GM19452 (cell line): ENCODE data around the gene OSMR.

ENCODE experiments used
- ATAC-seq: cut with Tn5 transposase; IDR thresholded peaks from one replicate; pipeline ENCODE4 v1.9.1; 2021; ENCODE audit not compliant: unreplicated experiment

Gene OSMR

GRCh38 chr5:38870595-38870994 lies 24.8 kb downstream of the OSMR start:
- ATAC-seq: no peak

GRCh38 chr5:38871058-38871605 lies 25.3 kb downstream of the OSMR start:
- ATAC-seq: no peak

DNA sequence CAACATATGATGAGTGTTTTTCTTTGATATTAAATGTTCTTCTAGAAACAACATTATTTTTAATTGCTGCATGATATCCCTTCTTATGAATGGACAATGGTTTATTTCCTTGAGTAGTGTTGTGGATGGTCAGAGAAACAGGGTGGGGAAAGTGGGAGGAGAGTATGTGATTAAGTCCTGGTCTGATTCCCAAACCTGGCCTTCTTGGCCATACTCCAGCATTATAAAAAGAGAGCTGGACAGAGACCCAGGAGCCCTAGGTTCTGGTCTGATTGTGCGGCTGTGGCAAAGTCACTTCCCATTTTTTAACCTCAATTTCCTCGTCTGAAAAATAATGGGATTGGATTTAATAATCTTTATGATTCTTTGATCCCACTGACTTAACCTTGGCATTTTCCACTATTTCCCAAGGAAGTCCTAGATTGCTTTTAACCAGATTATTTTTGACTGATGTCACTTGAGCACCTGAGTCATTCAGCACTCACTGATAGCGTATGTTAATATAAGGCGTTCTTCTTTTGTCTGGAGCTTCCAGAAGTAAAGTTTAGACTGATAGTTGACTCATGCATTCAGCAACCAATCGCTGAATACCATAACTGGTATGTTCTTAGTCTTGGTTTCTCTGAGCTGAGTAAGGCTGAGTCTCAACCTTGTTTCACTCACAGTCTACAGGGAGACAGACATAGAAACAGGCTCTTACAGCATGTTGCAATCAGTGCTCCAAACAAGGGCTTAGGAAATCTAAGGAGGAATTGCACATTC lies 26.2 kb downstream of the OSMR start:
- no peak for ATAC-seq

DNA sequence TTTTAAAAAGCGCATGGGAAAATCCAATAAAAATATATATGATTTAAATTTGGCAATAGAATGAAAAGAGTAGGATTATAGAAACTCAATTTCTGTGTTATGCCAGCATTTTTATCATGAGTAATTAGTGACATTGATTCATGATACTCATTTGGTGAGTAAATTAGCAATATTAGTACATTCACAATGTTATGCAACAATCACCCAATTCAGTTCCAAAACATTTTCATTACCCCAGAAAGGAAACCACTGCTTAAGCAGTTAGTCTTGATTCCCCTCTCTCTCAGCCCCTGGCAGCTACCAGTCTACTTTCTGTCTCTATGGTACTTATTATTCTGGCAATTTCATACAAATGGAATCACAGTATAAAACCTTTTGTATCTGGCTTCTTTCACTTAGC lies 27.0 kb downstream of the OSMR start:
- ATAC-seq: no peak

GRCh38 chr5:38874948-38875456 lies 29.2 kb downstream of the OSMR start:
- no peak for ATAC-seq

- ATAC-seq: no peak
These were observed 32.7 kb downstream of the OSMR start for GRCh38 chr5:38878391-38879077.

DNA sequence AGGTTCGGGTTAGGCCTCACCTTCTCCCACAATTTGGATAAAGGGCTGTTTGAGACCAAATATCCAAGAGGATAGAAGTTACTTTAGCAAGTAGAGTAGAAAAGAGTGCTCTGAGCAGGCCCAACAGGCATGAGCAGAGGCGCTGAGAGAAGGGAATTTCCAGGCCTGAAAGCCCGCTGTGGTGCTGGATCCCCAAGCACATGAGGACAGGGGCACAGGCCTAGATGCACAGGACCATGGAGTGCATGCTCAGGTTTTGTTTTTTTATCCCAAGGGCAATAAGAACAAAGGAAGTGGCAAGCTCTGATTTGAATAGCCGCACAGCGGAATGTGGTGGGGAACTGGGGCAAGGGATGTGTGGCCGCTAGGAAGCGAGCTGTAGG lies 33.3 kb downstream of the OSMR start:
- no peak for ATAC-seq

GRCh38 chr5:38883842-38884241 lies 38.0 kb downstream of the OSMR start:
- ATAC-seq: no peak

- ATAC-seq: no peak
These were observed 39.4 kb downstream of the OSMR start for GRCh38 chr5:38885208-38885607.

- no peak for ATAC-seq
These were observed 42.2 kb downstream of the OSMR start for GRCh38 chr5:38888041-38888440.

GRCh38 chr5:38889424-38889823 lies 43.6 kb downstream of the OSMR start:
- no peak for ATAC-seq

DNA sequence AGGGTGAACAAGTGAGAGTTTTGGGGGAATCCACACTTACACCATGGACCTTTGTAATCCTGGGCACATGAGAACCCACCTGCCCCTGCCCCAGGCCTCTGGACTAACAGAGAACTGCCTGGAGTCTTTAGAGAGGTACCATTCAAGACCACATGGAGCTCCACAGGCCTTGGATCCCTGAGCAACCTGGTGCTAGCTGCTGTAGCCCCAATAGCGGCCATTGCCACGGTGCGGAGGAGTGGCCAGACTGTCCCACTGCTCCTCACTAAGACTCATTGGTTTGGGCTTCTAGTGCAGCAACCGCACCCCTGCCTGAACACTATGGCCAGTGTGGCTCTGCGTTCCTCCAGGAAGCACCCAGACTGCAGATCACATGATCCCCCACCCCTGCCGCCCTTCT lies 45.8 kb downstream of the OSMR start:
- no peak for ATAC-seq

GRCh38 chr5:38892363-38892762 lies 46.6 kb downstream of the OSMR start:
- no peak for ATAC-seq

DNA sequence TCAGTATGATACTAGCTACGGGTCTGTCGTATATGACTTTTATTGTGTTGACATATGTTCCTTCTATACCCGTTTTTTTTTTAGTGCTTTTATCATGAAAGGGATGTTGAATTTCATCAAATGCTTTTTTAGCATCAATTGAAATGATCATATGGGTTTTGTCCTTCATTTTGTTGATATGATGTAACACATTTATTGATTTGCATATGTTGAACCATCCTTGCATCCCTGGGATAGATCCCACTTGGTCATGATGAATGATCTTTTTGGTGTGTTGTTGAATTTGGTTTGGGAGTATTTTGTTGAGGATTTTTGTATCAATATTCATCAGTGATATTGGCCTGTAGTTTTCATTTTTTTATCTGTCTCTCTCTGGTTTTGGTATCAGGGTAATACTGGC lies 50.9 kb downstream of the OSMR start:
- no peak for ATAC-seq

DNA sequence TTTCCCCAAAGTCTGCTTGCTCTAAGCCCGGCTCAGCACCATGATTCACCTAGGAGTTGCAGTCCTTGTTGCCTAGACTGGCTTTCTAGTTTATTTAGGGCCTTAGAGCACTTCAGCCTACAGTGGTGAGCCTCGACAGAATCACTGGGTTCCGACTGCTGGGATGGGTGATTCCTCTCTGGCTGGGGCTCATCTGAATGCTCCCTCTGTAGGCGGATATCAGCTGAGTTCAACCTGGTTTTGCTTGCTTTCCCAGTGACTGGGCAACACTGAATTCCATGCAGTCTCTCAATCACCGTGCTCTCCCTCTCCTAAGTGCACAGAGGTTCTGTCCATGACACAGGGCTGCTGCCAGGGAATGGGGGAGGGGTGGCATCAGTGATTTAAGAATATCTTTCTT lies 54.1 kb downstream of the OSMR start:
- no peak for ATAC-seq

DNA sequence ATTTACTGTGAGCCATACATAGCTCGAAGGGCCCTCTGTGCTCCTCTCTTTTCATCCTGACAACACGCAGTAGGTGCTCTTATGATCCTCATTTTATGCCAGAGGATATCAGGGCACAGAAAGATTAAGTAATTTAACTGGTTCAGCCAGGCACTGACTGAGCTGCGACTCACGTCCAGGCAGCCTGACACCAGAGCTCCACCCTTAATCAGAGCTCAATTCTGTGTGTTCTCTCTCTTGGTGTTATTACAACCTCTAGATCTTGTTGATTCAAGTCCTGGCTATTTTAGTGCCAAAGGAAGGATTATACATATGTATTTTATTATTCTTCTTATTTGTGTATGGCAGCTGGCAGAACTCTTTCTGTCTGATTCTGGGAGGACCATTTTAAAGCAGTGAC lies 59.7 kb downstream of the OSMR start:
- ATAC-seq: no peak

GRCh38 chr5:38906503-38906902 lies 60.7 kb downstream of the OSMR start:
- no peak for ATAC-seq

DNA sequence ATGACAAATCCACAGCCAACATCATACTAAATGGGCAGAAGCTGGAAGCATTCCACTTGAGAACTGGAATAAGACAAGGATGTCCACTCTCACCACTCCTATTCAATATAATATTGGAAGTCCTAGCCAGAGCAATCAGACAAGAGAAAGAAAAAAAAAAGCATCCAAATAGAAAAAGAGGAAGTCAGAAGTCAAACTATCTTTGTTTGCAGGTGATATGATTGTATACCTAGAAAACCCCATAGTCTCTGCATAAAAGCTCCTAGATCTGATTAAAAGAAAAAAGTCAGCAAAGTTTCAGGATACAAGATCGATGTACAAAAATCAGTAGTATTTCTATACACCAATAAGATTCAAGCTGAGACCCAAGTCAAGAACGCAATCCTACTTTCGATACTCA lies 66.1 kb downstream of the OSMR start:
- ATAC-seq: no peak

DNA sequence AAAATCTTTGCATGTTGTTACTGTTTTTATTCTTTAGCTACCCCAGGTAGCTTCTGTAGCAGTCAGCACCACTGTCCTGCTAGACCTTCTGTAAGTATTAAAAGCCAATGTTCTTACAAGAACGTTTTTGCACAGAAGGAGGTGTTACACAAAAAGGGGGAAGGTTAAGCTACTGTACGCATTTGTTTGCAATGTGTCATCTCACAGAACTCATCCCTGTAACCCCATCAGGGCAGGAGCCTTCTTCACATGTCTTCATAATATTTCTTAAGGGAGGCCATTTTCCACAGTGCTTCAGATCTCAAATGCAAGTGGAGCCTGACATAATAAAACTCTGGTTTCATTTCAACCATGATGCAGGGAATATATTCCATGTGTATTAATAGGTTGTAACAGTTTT lies 67.9 kb downstream of the OSMR start:
- no peak for ATAC-seq

DNA sequence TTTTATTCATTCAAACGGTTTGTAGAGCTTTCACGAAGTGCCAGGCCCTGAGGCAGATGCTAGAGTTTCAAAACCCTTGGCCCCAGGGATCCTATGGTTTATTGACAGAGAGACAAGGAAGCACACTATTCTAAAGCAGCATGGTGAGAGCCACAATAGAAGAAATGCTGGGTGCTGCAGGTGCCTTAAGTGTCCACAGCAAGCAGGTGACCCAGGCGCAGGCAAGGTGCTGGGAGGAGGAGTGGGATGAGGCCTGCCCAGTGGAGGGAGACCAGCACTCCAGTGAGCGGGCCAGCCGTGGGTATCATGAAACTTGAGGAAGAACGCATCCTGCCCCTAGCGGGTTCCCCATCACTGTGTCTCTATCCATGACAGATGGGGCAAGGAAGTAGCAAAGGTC lies 71.0 kb downstream of the OSMR start:
- no peak for ATAC-seq

DNA sequence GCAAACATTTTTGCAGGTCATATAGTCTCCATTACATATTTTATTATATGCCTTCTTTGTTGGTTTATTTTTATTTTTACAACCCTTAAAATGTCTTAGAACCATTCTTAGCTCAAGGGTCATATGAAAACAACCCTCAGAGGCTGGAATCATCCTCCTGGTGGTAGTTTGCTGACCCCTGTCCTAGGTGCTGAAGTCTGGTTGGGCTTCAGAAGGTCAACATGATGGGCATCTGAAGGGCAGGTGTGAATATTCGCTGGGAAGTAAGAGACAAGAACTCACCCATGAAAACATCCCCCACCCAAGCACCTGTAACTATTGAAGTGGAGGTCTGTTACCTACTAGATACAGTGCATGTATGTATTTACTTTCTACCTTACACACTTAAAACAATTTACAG lies 75.4 kb downstream of the OSMR start:
- no peak for ATAC-seq

- ATAC-seq: peak; percentile 80
These were observed 76.4 kb downstream of the OSMR start for GRCh38 chr5:38922199-38922598.
